Fibroblast of villous mesenchyme (primary cell): Measurements from ENCODE around the gene CD151. TPM values are rescaled to one million over a fixed set of nuclear protein-coding genes. Genes with fewer than 3 reads are reported as not detected.

Experiments
- DNase-seq: peaks from one replicate; pipeline ENCODE4 v3.0.0-alpha.2; 2010; ENCODE audit warnings: low read depth
- H3K4me3 ChIP-seq: 2 replicates; pipeline ENCODE4 v1.5.1; 2011; ENCODE audit warnings: low read depth, mild to moderate bottlenecking, low read length
- CTCF ChIP-seq: IDR thresholded peaks from 2 replicates; pipeline ENCODE4 v1.5.1; 2012; ENCODE audit warnings: low read depth, mild to moderate bottlenecking, low read length; ENCODE audit not compliant: insufficient read depth
- total RNA-seq: library from RNA; depleted of rRNA; stranded (reverse); fragments of >200 nt; gene quantifications from 2 replicates; pipeline ENCODE4 v1.2.3, GENCODE V29; 2012

Gene CD151
- total RNA-seq, 1 donor = 218 TPM

DNA sequence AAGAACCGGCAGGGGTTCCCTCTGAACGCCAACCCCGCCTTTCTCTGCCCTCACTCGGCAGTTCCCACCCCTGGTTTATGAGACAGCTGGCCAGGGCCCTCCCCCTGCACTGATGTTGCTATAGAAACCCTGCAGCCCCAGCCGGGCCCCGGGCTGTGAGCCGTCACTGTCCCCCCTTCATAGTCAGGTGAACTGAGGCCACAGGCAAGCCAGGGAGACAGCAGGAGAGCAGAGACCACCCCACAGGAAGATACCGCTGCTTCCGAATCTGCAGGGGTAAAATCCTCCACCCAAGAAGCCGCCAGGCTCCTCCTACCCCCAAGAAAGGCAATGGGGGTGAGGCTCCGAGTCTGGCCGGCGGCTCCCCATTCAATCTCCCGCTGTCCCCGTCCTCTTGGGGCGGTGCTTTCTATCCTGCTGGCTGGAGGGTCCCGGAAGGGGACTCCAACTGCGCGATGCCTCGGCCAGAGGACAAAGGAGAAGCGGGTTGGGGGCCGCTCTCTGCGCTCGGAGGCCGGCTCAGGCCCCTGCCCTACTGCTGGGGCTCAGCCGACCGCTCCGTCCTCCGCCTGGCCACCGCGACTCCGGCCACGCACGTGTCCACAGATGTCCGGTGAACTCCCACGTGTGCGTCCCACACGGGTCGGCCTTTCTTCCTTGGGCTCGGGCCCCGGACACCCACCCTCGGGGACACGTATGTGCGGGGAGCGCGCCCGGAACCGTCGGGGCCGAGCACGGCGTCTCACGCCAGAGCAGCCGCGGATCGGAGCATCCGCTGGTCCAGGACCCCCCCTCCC lies 35.3 kb upstream of the CD151 start:
- peak; percentile 91 for DNase-seq
- no peak for TF ChIP-seq CTCF
- peak overlapping the region; percentile 74 for H3K4me3 ChIP-seq

- peak within 1 kb of the TSS; percentile 74 for H3K4me3 ChIP-seq
- peak; percentile 71 for DNase-seq
- TF ChIP-seq CTCF = peak; percentile 65
Measured at GRCh38 chr11:798093-798713, 34.5 kb upstream of the CD151 start, which contains the start of gene SLC25A22. SLC25A22 (minus strand) TSS chr11:798281; CDS start chr11:795006, 3,275 bp downstream.

- no peak for DNase-seq
- H3K4me3 ChIP-seq = no peak overlapping the region
- no peak for TF ChIP-seq CTCF
Measured at GRCh38 chr11:799641-800316, 33.0 kb upstream of the CD151 start.

- no peak overlapping the region for H3K4me3 ChIP-seq
- no peak for TF ChIP-seq CTCF
- DNase-seq = no peak
Measured at GRCh38 chr11:800473-800872, 32.3 kb upstream of the CD151 start.

GRCh38 chr11:801097-801780 lies 31.5 kb upstream of the CD151 start:
- TF ChIP-seq CTCF = no peak
- DNase-seq = no peak
- H3K4me3 ChIP-seq = no peak overlapping the region

- DNase-seq = no peak
Measured at GRCh38 chr11:802018-802617, 30.6 kb upstream of the CD151 start.

More at GRCh38 chr11:802018-802617, 30.6 kb upstream of the CD151 start:
- H3K4me3 ChIP-seq = no peak overlapping the region
- no peak for TF ChIP-seq CTCF
